NK-92 (cell line): Measurements from ENCODE around the gene KHSRP.
"Not testable (repeated sequence)": the region's sequence is repeated elsewhere in the genome, so short reads cannot be mapped to it uniquely, and the experiment has no call there.

ENCODE experiments used
- DNase-seq: peaks from one replicate; lab custom pipeline; 2025; ENCODE audit not compliant: unreplicated experiment; lab: John Stamatoyannopoulos, UW

KHSRP gene

GRCh38 chr19:6451583-6452222 lies 27.1 kb upstream of the KHSRP start:
- no peak for DNase-seq

GRCh38 chr19:6450166-6450565 lies 25.6 kb upstream of the KHSRP start:
- DNase-seq = no peak

- DNase-seq = no peak
These were observed 23.4 kb upstream of the KHSRP start for GRCh38 chr19:6448045-6448444.

GRCh38 chr19:6446452-6446851 lies 21.8 kb upstream of the KHSRP start:
- no peak for DNase-seq

- DNase-seq = no peak
These were observed 19.4 kb upstream of the KHSRP start for GRCh38 chr19:6443986-6444385.

GRCh38 chr19:6442087-6442688 lies 17.6 kb upstream of the KHSRP start:
- no peak for DNase-seq

GRCh38 chr19:6440905-6441304 lies 16.3 kb upstream of the KHSRP start:
- DNase-seq = no peak

GRCh38 chr19:6439743-6440142 lies 15.1 kb upstream of the KHSRP start:
- no peak for DNase-seq

- no peak for DNase-seq
These were observed 9.1 kb upstream of the KHSRP start, which contains the start of gene SLC25A41 for GRCh38 chr19:6433663-6434062. TSS of gene SLC25A41 (minus strand) at chr19:6433763. CDS start at chr19:6433693, 70 bp downstream.

GRCh38 chr19:6433165-6433564 lies 8.6 kb upstream of the KHSRP start:
- DNase-seq = no peak

- no peak for DNase-seq
These were observed 7.3 kb upstream of the KHSRP start for GRCh38 chr19:6431891-6432290.

GRCh38 chr19:6429419-6430221 lies 5.0 kb upstream of the KHSRP start:
- no peak for DNase-seq

GRCh38 chr19:6428692-6429418 lies 4.2 kb upstream of the KHSRP start:
- not testable (repeated sequence) for DNase-seq

- no peak for DNase-seq
These were observed 2.5 kb upstream of the KHSRP start for GRCh38 chr19:6427131-6427530.

GRCh38 chr19:6425732-6426620 lies 1.4 kb upstream of the KHSRP start:
- no peak for DNase-seq

- DNase-seq = peak; percentile 96
These were observed 524 bp upstream of the KHSRP start for GRCh38 chr19:6424939-6425731.

- DNase-seq = no peak
These were observed 964 bp downstream of the KHSRP start for GRCh38 chr19:6423499-6424194.

GRCh38 chr19:6421075-6422014 lies 3.3 kb downstream of the KHSRP start:
- DNase-seq = no peak
